T-helper 2 cell treated with Interferon-gamma antibody and Interleukin-4, amounts not matched to agents 5 μg/mL and 100 μg/mL, for 36 hours (primary cell): ENCODE data around the gene UQCC2.
A peak's percentile ranks its signal among the peaks of the same experiment; 100 is the strongest.

Source experiments
- DNase-seq: peaks from one replicate; pipeline ENCODE4 v3.0.0; 2021; ENCODE audit warnings: low spot score
- H3K27ac Mint-ChIP-seq: one replicate; pipeline ENCODE4 v1.8.0; 2021; ENCODE audit warnings: mild to moderate bottlenecking, mixed read lengths
- H3K27me3 Mint-ChIP-seq: one replicate; pipeline ENCODE4 v1.8.0; 2021; ENCODE audit warnings: low read depth, mixed read lengths
- H3K36me3 Mint-ChIP-seq: one replicate; pipeline ENCODE4 v1.8.0; 2021; ENCODE audit warnings: low read depth, mixed read lengths
- H3K4me1 Mint-ChIP-seq: one replicate; pipeline ENCODE4 v1.8.0; 2021; ENCODE audit warnings: low read depth, mixed read lengths
- H3K4me3 Mint-ChIP-seq: one replicate; pipeline ENCODE4 v1.8.0; 2022; ENCODE audit warnings: mild to moderate bottlenecking, moderate library complexity, mixed read lengths
- H3K9me3 Mint-ChIP-seq: one replicate; pipeline ENCODE4 v1.8.0; 2021; ENCODE audit warnings: mixed read lengths

UQCC2 gene

GRCh38 chr6:33698494-33698893 lies 13.0 kb downstream of the UQCC2 start:
- DNase-seq, result no peak
- Mint-ChIP-seq H3K4me3 (no peak overlapping the region), H3K27ac (no peak overlapping the region), H3K4me1 (peaks cover 51% of the 10 kb centered on the region), H3K9me3 (no peaks in the 10 kb centered on the region), H3K27me3 (no peaks in the 10 kb centered on the region), H3K36me3 (peaks cover 44% of the 10 kb centered on the region)

GRCh38 chr6:33697845-33698244 lies 13.7 kb downstream of the UQCC2 start:
- peaks cover 45% of the 10 kb centered on the region for H3K36me3 Mint-ChIP-seq
- no peaks in the 10 kb centered on the region for H3K9me3 Mint-ChIP-seq
- H3K4me1 Mint-ChIP-seq, result peaks cover 56% of the 10 kb centered on the region
- no peak overlapping the region for H3K4me3 Mint-ChIP-seq
- no peaks in the 10 kb centered on the region for H3K27me3 Mint-ChIP-seq
- H3K27ac Mint-ChIP-seq, result peak overlapping the region; percentile 92
- DNase-seq, result no peak

DNA sequence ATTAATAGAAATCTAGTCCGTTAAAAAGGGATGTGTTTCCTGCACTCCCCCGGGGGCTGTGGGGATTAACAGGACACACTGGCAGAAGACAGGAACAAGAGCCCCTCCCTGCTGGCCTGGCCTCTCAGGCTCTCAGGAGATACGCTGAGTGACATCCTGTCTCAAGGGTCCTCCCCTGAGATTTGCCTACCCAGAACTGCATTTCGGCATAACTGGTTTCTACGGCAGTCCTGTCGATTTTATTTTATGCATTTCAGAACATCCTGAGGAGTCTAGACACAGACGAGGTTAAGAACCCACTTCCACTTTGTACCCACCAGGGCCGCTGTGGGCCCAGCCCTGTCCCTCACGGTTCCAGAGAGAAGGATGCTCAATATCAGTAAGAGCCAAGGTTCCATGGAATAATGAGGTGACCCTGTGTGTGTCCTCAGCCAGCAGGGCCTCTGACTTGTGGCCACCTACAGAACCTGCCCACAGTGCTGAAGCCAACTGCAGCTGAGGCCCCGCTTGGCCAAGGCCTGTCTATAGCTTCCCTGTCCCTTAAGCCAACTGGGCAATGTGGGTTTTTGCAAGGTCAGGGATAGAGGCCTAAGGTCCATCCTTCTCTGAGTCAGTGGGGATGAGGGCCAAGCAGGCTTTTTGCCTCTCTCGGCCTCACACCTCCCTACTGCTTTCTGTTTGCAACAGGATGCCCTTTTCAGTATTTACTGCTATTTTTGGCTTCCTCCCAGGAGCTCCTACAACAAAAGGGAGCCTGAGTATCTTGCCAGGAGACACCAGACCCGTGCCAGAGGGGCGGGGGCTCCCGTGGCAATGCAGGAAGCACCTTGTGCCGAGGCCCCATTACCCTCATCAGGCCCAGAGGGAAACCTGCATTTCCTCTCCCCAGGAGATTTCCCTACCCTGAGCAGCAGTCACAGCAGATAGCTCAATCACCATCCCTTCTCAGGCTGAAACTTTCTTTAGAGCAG lies 14.7 kb downstream of the UQCC2 start:
- peaks cover 52% of the 10 kb centered on the region for H3K36me3 Mint-ChIP-seq
- H3K27ac Mint-ChIP-seq, result peak overlapping the region; percentile 92
- no peaks in the 10 kb centered on the region for H3K9me3 Mint-ChIP-seq
- DNase-seq, result no peak
- H3K4me3 Mint-ChIP-seq, result peak overlapping the region; percentile 72
- peaks cover 60% of the 10 kb centered on the region for H3K4me1 Mint-ChIP-seq
- no peaks in the 10 kb centered on the region for H3K27me3 Mint-ChIP-seq

DNA sequence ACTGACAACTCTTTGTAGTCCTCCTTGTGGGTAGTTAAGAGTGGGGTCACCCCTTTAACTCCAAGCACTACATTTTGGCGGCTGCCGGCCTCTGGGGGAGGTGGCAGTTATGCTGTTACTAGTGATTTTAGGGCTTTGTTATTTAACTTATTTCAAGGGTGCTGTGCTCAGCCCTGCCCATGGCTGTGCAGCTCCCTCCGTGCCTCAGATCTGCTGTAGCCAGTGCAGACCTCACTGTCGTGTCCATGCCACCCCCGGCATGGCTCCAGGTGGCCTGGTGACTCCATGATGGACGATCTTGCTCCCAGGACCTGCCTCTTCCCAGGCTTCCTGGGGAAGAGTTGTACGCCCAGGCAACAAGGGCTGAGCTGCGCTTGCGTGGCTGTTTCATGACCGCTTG lies 15.4 kb downstream of the UQCC2 start:
- H3K27me3 Mint-ChIP-seq, result no peaks in the 10 kb centered on the region
- peak overlapping the region; percentile 92 for H3K27ac Mint-ChIP-seq
- H3K36me3 Mint-ChIP-seq, result peaks cover 59% of the 10 kb centered on the region
- H3K9me3 Mint-ChIP-seq, result no peaks in the 10 kb centered on the region
- DNase-seq, result no peak
- peak overlapping the region; percentile 72 for H3K4me3 Mint-ChIP-seq
- H3K4me1 Mint-ChIP-seq, result peaks cover 60% of the 10 kb centered on the region

GRCh38 chr6:33695451-33695887 lies 16.0 kb downstream of the UQCC2 start:
- peaks cover 63% of the 10 kb centered on the region for H3K36me3 Mint-ChIP-seq

DNA sequence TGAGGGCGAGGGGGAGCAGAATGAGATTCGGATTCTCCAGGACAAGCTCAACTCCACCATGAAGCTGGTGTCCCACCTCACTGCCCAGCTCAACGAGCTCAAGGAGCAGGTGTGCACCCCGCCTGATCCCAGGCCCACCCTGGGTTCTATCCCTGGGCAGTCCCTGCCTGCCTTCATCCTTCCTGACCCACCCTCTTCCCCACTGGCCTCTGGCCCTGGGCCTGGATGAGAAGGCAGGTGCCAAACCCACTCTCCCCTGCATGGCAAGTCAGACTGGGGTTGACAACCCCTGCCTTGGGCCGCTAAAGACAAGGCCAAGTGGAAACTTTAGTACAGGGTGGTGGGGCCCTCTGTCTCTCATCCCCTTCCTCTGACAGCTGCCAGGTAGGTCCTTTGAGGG lies 16.5 kb downstream of the UQCC2 start:
- DNase-seq, result no peak
- peak overlapping the region; percentile 93 for H3K27ac Mint-ChIP-seq
- peak overlapping the region; percentile 79 for H3K4me3 Mint-ChIP-seq
- peaks cover 56% of the 10 kb centered on the region for H3K4me1 Mint-ChIP-seq
- H3K27me3 Mint-ChIP-seq, result no peaks in the 10 kb centered on the region
- peaks cover 62% of the 10 kb centered on the region for H3K36me3 Mint-ChIP-seq
- no peaks in the 10 kb centered on the region for H3K9me3 Mint-ChIP-seq

More at GRCh38 chr6:33695451-33695887, 16.0 kb downstream of the UQCC2 start:
- Mint-ChIP-seq H3K4me3 (no peak overlapping the region), H3K27ac (peak overlapping the region; percentile 93), H3K4me1 (peaks cover 60% of the 10 kb centered on the region), H3K27me3 (no peaks in the 10 kb centered on the region), H3K9me3 (no peaks in the 10 kb centered on the region)
- DNase-seq, result no peak

DNA sequence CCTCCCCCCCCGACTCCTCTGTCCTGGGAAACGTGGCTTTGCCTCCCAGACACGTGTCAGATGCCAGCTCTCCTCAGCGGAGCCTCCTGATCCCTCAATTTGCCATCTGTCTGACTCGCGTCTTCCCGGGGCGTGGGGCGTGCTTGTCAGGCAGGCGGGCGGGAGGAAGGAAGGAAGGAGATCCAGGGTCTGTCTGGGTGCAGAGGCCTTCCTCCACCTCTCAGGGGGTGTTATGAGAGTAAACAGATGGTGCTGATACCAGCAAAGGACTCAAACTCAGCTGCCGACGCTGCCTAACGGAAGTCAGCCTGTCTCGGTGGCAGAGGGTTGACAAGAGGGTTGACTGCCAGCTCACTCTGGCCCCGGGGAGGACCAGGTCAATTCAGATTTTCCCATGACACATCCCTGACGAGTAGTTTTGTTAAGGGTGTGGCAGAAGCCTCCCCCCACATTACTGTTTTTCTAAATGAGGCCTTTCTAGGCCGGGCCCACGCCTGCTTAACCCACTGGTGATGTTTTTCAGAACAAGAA lies 17.0 kb downstream of the UQCC2 start:
- peak; percentile 83 for DNase-seq
- Mint-ChIP-seq H3K36me3 (peaks cover 64% of the 10 kb centered on the region), H3K4me1 (peaks cover 52% of the 10 kb centered on the region), H3K4me3 (peak overlapping the region; percentile 79), H3K27me3 (no peaks in the 10 kb centered on the region), H3K9me3 (no peaks in the 10 kb centered on the region), H3K27ac (peak overlapping the region; percentile 93)

GRCh38 chr6:33693186-33694105 lies 18.1 kb downstream of the UQCC2 start:
- Mint-ChIP-seq H3K27me3 (no peaks in the 10 kb centered on the region), H3K27ac (peak overlapping the region; percentile 95), H3K4me3 (peak overlapping the region; percentile 79), H3K36me3 (peaks cover 64% of the 10 kb centered on the region), H3K4me1 (peaks cover 49% of the 10 kb centered on the region), H3K9me3 (no peaks in the 10 kb centered on the region)
- DNase-seq, result no peak

GRCh38 chr6:33692760-33693158 lies 18.7 kb downstream of the UQCC2 start:
- Mint-ChIP-seq H3K4me3 (peak overlapping the region; percentile 79), H3K9me3 (no peaks in the 10 kb centered on the region), H3K27me3 (no peaks in the 10 kb centered on the region), H3K27ac (peak overlapping the region; percentile 95), H3K4me1 (peaks cover 47% of the 10 kb centered on the region), H3K36me3 (peaks cover 60% of the 10 kb centered on the region)
- peak; percentile 78 for DNase-seq

GRCh38 chr6:33692078-33692759 lies 19.3 kb downstream of the UQCC2 start:
- no peaks in the 10 kb centered on the region for H3K9me3 Mint-ChIP-seq
- H3K27me3 Mint-ChIP-seq, result no peaks in the 10 kb centered on the region
- no peak for DNase-seq
- peak overlapping the region; percentile 79 for H3K4me3 Mint-ChIP-seq
- peaks cover 42% of the 10 kb centered on the region for H3K4me1 Mint-ChIP-seq
- peak overlapping the region; percentile 95 for H3K27ac Mint-ChIP-seq
- H3K36me3 Mint-ChIP-seq, result peaks cover 55% of the 10 kb centered on the region

DNA sequence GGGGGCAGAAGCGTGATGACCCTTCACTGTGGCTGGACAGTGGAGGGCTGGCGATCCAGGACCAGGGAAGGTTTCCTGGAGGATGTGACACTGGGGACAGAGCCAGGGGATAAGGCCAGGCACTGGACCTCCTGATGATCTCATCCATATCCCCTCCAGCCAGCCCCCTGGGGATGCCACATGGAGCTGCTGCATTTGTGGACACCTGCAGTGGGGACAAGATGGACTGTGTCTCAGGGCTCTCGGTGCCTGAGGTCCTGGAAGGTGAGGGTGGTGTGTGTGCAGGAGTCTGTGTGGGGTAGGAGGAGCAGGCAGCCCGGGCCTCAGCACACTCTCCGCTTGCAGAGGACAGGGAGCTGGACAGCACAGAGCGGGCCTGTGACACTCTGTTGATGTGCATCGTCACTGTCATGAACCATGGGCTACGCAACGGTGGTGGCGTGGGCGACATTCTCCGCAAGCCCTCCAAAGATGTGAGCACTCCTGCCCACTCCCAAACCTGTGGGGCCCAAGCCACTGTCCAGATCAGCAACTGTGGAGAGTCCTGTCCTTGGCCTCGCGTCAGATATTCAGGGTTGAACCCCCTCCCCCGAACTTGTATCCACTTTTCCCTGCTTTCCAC lies 19.9 kb downstream of the UQCC2 start:
- Mint-ChIP-seq H3K4me3 (no peak overlapping the region), H3K9me3 (no peaks in the 10 kb centered on the region), H3K4me1 (peaks cover 36% of the 10 kb centered on the region), H3K36me3 (peaks cover 53% of the 10 kb centered on the region), H3K27ac (peak overlapping the region; percentile 52), H3K27me3 (no peaks in the 10 kb centered on the region)
- no peak for DNase-seq

- no peak for DNase-seq
- no peaks in the 10 kb centered on the region for H3K9me3 Mint-ChIP-seq
- H3K4me3 Mint-ChIP-seq, result no peak overlapping the region
- no peak overlapping the region for H3K27ac Mint-ChIP-seq
- H3K27me3 Mint-ChIP-seq, result no peaks in the 10 kb centered on the region
- H3K4me1 Mint-ChIP-seq, result peaks cover 28% of the 10 kb centered on the region
- H3K36me3 Mint-ChIP-seq, result peaks cover 52% of the 10 kb centered on the region
Observed at GRCh38 chr6:33690766-33691165, 20.7 kb downstream of the UQCC2 start.

GRCh38 chr6:33689879-33690278 lies 21.6 kb downstream of the UQCC2 start:
- Mint-ChIP-seq H3K4me1 (peaks cover 25% of the 10 kb centered on the region), H3K9me3 (no peaks in the 10 kb centered on the region), H3K27ac (no peak overlapping the region), H3K36me3 (peaks cover 58% of the 10 kb centered on the region), H3K27me3 (no peaks in the 10 kb centered on the region), H3K4me3 (no peak overlapping the region)
- DNase-seq, result no peak
